Natural killer cell (primary cell): ENCODE data around the gene EPHA10. TPM values are rescaled to one million over a fixed set of nuclear protein-coding genes. Genes with fewer than 3 reads are reported as not detected.
"Not testable (repeated sequence)": the region's sequence is repeated elsewhere in the genome, so short reads cannot be mapped to it uniquely, and the experiment has no call there.

Experiments
- ATAC-seq, 3 donors: fragments of 150-1000 bp in 2 of 3; fragments of 200-7000 bp in 1 of 3; cut with Tn5 transposase; 1 replicate in 1 of 3; 2 replicates in 2 of 3; pipeline ENCODE4 v1.10.0; 2021; ENCODE audit warnings: mild to moderate bottlenecking in 2 of 3, moderate library complexity in 2 of 3
- DNase-seq, 2 donors: peaks; one replicate each; pipeline versions ENCODE4 v3.0.0 to v3.0.0-alpha.2; 2013 to 2021; ENCODE audit warnings: mixed read lengths in 1 of 2
- H3K27ac ChIP-seq: one replicate; pipeline ENCODE4 v1.5.1; 2013; ENCODE audit warnings: mild to moderate bottlenecking, low read length
- H3K27me3 ChIP-seq: one replicate; pipeline ENCODE4 v1.6.1; 2013; ENCODE audit warnings: low read length; ENCODE audit not compliant: control insufficient read depth, insufficient read depth
- H3K36me3 ChIP-seq: one replicate; pipeline ENCODE4 v1.6.1; 2013; ENCODE audit warnings: low read length; ENCODE audit not compliant: control insufficient read depth, insufficient read depth
- H3K4me1 ChIP-seq: one replicate; pipeline ENCODE4 v1.6.1; 2013; ENCODE audit warnings: low read length; ENCODE audit not compliant: control insufficient read depth, insufficient read depth
- H3K4me3 ChIP-seq: one replicate; pipeline ENCODE4 v1.5.1; 2013; ENCODE audit warnings: low read length
- H3K9me3 ChIP-seq: one replicate; pipeline ENCODE4 v1.6.1; 2013; ENCODE audit warnings: low read length; ENCODE audit not compliant: control insufficient read depth, insufficient read depth
- H3K27ac Mint-ChIP-seq, 2 donors: one replicate each; pipeline ENCODE4 v1.8.0; 2022; ENCODE audit warnings: mild to moderate bottlenecking in 2 of 2, mixed read lengths in 2 of 2, moderate library complexity in 1 of 2
- H3K27me3 Mint-ChIP-seq, 2 donors: one replicate each; pipeline ENCODE4 v1.8.0; 2022; ENCODE audit warnings: low read depth in 2 of 2, mixed read lengths in 2 of 2
- H3K36me3 Mint-ChIP-seq: one replicate; pipeline ENCODE4 v1.8.0; 2022; ENCODE audit warnings: mixed read lengths
- H3K4me1 Mint-ChIP-seq, 2 donors: one replicate each; pipeline ENCODE4 v1.8.0; 2022; ENCODE audit warnings: mixed read lengths in 2 of 2
- H3K4me3 Mint-ChIP-seq: one replicate; pipeline ENCODE4 v1.8.0; 2022; ENCODE audit warnings: mild to moderate bottlenecking, moderate library complexity, mixed read lengths
- H3K9me3 Mint-ChIP-seq, 2 donors: one replicate each; pipeline ENCODE4 v1.8.0; 2022; ENCODE audit warnings: mixed read lengths in 2 of 2
- CTCF ChIP-seq: fragments of 200-600 bp; IDR thresholded peaks from one replicate; pipeline ENCODE4 v1.8.0; 2022; ENCODE audit warnings: antibody characterized with exemption
- WGBS: methylation state at CpG from one replicate; pipeline ENCODE4 v1.1.7; 2013; ENCODE audit warnings: missing lambda C conversion rate; ENCODE audit not compliant: insufficient coverage; 5-methylcytosine and 5-hydroxymethylcytosine counted together
- intact Hi-C: fragments of 100-400 bp; cut with micrococcal nuclease; formaldehyde crosslinking; loops from one replicate; pipeline ENCODE4 v1.14.2; 2022
- total RNA-seq, 4 donors: library from RNA; stranded (reverse); fragments of 120-200 nt in 1 of 4; gene quantifications; one replicate each; pipeline versions ENCODE4 v1.2.3 to v1.2.4, GENCODE V29; 2013 to 2022

EPHA10 gene
- total RNA-seq, 3 donors from 2014 or later (not counting 1 experiment from before 2014, with no cell fraction given), result not detected

- Mint-ChIP-seq H3K4me3 (peak overlapping the region; percentile 94), H3K4me1 (peaks cover 21 to 43% of the 10 kb centered on the region in 2 donors), H3K27me3 (no peaks in the 10 kb centered on the region), H3K36me3 (no peaks in the 10 kb centered on the region), H3K27ac (peak overlapping the region; percentile 89 to 93), H3K9me3 (no peaks in the 10 kb centered on the region)
- TF ChIP-seq CTCF, result no peak
- no peaks in the 10 kb centered on the region for H3K36me3 ChIP-seq
- DNase-seq (peak in 1 of 2 donors; percentile 48), ATAC-seq (peak in 1 of 3 donors; percentile 1)
- H3K27me3 ChIP-seq, result no peaks in the 10 kb centered on the region
- H3K27ac ChIP-seq, result peak overlapping the region; percentile 60
- H3K9me3 ChIP-seq, result no peaks in the 10 kb centered on the region
- H3K4me1 ChIP-seq, result peaks cover 38% of the 10 kb centered on the region
- intact Hi-C loops, result loop anchor here (1.0 to 5.0 kb wide), 4 partner anchors 97 to 321 kb away; partner anchors contain the start of genes GNL2 and UTP11
- H3K4me3 ChIP-seq, result peak overlapping the region; percentile 86
- 4% methylated on average over 45 of the region's 45 CpGs for WGBS
Measured at GRCh38 chr1:37691497-37692077, 73.3 kb downstream of the EPHA10 start.

GRCh38 chr1:37688926-37689325 lies 76.0 kb downstream of the EPHA10 start:
- intact Hi-C loops, result no loop called here
- H3K4me3 Mint-ChIP-seq, result peak overlapping the region; percentile 94
- no peaks in the 10 kb centered on the region for H3K9me3 Mint-ChIP-seq
- ATAC-seq (no peak), DNase-seq (no peak)
- H3K27ac Mint-ChIP-seq, result peak overlapping the region in 1 of 2 donors; percentile 89
- Histone ChIP-seq H3K9me3 (no peaks in the 10 kb centered on the region), H3K27ac (no peak overlapping the region), H3K36me3 (peaks cover 11% of the 10 kb centered on the region), H3K4me1 (peaks cover 38% of the 10 kb centered on the region), H3K27me3 (no peaks in the 10 kb centered on the region), H3K4me3 (no peak overlapping the region)
- no peaks in the 10 kb centered on the region for H3K27me3 Mint-ChIP-seq
- H3K36me3 Mint-ChIP-seq, result peaks cover 11% of the 10 kb centered on the region
- no peak for TF ChIP-seq CTCF
- peaks cover 21 to 43% of the 10 kb centered on the region in 2 donors for H3K4me1 Mint-ChIP-seq
- 94% methylated on average over 4 of the region's 4 CpGs for WGBS

- DNase-seq, H3K27ac ChIP-seq, H3K27me3 ChIP-seq, ATAC-seq, intact Hi-C loops, H3K4me3 ChIP-seq, H3K4me3 Mint-ChIP-seq, H3K9me3 Mint-ChIP-seq, H3K27me3 Mint-ChIP-seq, H3K9me3 ChIP-seq: not testable (repeated sequence)
- peaks cover 22% of the 10 kb centered on the region for H3K36me3 ChIP-seq
- Mint-ChIP-seq H3K36me3 (peaks cover 23% of the 10 kb centered on the region), H3K27ac (peak overlapping the region in 1 of 2 donors; percentile 70), H3K4me1 (peaks cover 21 to 43% of the 10 kb centered on the region in 2 donors)
- peaks cover 36% of the 10 kb centered on the region for H3K4me1 ChIP-seq
- 100% methylated on average over 2 of the region's 2 CpGs for WGBS
Measured at GRCh38 chr1:37687764-37688163, 77.2 kb downstream of the EPHA10 start.

- H3K27me3 Mint-ChIP-seq, result no peaks in the 10 kb centered on the region
- peaks cover 24% of the 10 kb centered on the region for H3K36me3 Mint-ChIP-seq
- peaks cover 13 to 24% of the 10 kb centered on the region in 2 donors for H3K4me1 Mint-ChIP-seq
- Histone ChIP-seq H3K27ac (no peak overlapping the region), H3K4me1 (peaks cover 18% of the 10 kb centered on the region), H3K9me3 (no peaks in the 10 kb centered on the region), H3K36me3 (peaks cover 23% of the 10 kb centered on the region), H3K4me3 (no peak overlapping the region), H3K27me3 (no peaks in the 10 kb centered on the region)
- no peak for TF ChIP-seq CTCF
- no peak for ATAC-seq
- H3K27ac Mint-ChIP-seq, result no peak overlapping the region
- no peak overlapping the region for H3K4me3 Mint-ChIP-seq
- no peak for DNase-seq
- no peaks in the 10 kb centered on the region for H3K9me3 Mint-ChIP-seq
- intact Hi-C loops, result no loop called here
- WGBS, result 95% methylated on average over 3 of the region's 3 CpGs
Measured at GRCh38 chr1:37685722-37686121, 79.2 kb downstream of the EPHA10 start.

GRCh38 chr1:37684182-37684581 lies 80.7 kb downstream of the EPHA10 start:
- H3K4me1 ChIP-seq, H3K9me3 ChIP-seq, H3K4me3 Mint-ChIP-seq, H3K9me3 Mint-ChIP-seq, DNase-seq, H3K4me3 ChIP-seq, H3K27ac Mint-ChIP-seq, H3K27me3 Mint-ChIP-seq, H3K27ac ChIP-seq, ATAC-seq, intact Hi-C loops, H3K27me3 ChIP-seq: not testable (repeated sequence)
- 92% methylated on average over 6 of the region's 9 CpGs for WGBS
- peaks cover 1 to 10% of the 10 kb centered on the region in 2 donors for H3K4me1 Mint-ChIP-seq
- H3K36me3 Mint-ChIP-seq, result peaks cover 24% of the 10 kb centered on the region
- H3K36me3 ChIP-seq, result peaks cover 23% of the 10 kb centered on the region
